ENCODE data around the gene EPHB1.

DNA sequence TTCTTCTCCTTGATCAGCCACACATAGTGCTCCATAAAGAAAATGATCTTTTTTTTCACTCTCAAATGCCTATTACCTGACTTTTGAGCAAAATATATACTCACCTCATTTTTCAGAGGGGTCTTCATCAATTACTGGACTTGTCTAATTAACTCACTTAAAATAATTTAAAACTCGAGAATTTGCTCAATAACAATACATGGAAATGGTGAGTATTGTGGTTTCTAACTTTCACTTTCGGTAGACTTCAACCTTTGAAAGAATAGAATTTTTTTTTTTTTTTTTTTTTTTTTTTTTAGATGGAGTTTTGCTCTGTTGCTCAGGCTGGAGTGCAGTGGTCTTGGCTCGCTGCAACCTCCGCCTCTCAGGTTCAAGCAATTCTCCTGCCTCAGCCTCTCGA, 17.7 kb upstream of the EPHB1 start:
- TF ChIP-seq CTCF (IDR thresholded peaks at IDR 0.05 in 4 of 5, conservative IDR thresholded peaks at IDR 0.05 in 1 of 5) (no peak), POLR2A (IDR thresholded peaks at IDR 0.05) (no peak)
